CD14-positive monocyte (primary cell): ENCODE data around the gene MORF4L1. TPM values are rescaled to one million over a fixed set of nuclear protein-coding genes. Genes with fewer than 3 reads are reported as not detected.

Experiments
- DNase-seq, 3 donors: peaks; one replicate each; pipeline ENCODE4 v3.0.0-alpha.2; 2011 to 2022
- H2AFZ ChIP-seq: 2 replicates; pipeline ENCODE4 v1.6.0; 2012; ENCODE audit warnings: mild to moderate bottlenecking, low read depth, low read length, inconsistent platforms; ENCODE audit not compliant: insufficient read depth, poor library complexity, severe bottlenecking
- H3K27ac ChIP-seq, 2 donors: 1 replicate in 1 of 2; 2 replicates in 1 of 2; pipeline ENCODE4 v1.5.1; 2012 to 2013; ENCODE audit warnings: low read length in 2 of 2, control low read depth in 1 of 2, inconsistent platforms in 1 of 2, low read depth in 1 of 2, mild to moderate bottlenecking in 1 of 2
- H3K27me3 ChIP-seq, 2 donors: one replicate each; pipeline versions ENCODE4 v1.6.0 to v1.6.1; 2011 to 2013; ENCODE audit warnings: low read length in 2 of 2; ENCODE audit not compliant: control insufficient read depth in 2 of 2, insufficient read depth in 2 of 2
- H3K36me3 ChIP-seq, 2 donors: replicated peaks in 1 of 2; 1 replicate in 1 of 2; 2 replicates in 1 of 2; pipeline versions ENCODE4 v1.5.1 to v1.6.1; 2012 to 2013; ENCODE audit warnings: low read length in 2 of 2, control low read depth in 1 of 2, inconsistent platforms in 1 of 2, mild to moderate bottlenecking in 1 of 2; ENCODE audit not compliant: insufficient read depth in 2 of 2, control insufficient read depth in 1 of 2
- H3K4me1 ChIP-seq, 2 donors: 1 replicate in 1 of 2; 2 replicates in 1 of 2; pipeline versions ENCODE4 v1.5.1 to v1.6.1; 2012 to 2013; ENCODE audit warnings: low read length in 2 of 2, control low read depth in 1 of 2, inconsistent platforms in 1 of 2, mild to moderate bottlenecking in 1 of 2, moderate library complexity in 1 of 2; ENCODE audit not compliant: insufficient read depth in 2 of 2, control insufficient read depth in 1 of 2
- H3K4me2 ChIP-seq: replicated peaks from 2 replicates; pipeline ENCODE3; 2012; ENCODE audit warnings: low read length, moderate library complexity, mild to moderate bottlenecking; ENCODE audit not compliant: poor library complexity, severe bottlenecking; ENCODE audit errors: extremely low read depth
- H3K4me3 ChIP-seq, 3 experiments: fragments of 200-600 bp in 1 of 3; sonication (generic) in 1 of 3; replicated peaks in 1 of 3; 1 replicate in 2 of 3; 2 replicates in 1 of 3; pipeline ENCODE4 v1.5.1; 2011 to 2013; ENCODE audit warnings: low read length in 3 of 3, mild to moderate bottlenecking in 3 of 3, control low read depth in 2 of 3, low read depth in 2 of 3, inconsistent platforms in 1 of 3, moderate library complexity in 1 of 3
- H3K79me2 ChIP-seq: 2 replicates; pipeline ENCODE4 v1.6.0; 2012; ENCODE audit warnings: mild to moderate bottlenecking, control low read depth, inconsistent platforms, low read length, moderate library complexity; ENCODE audit not compliant: insufficient read depth
- H3K9ac ChIP-seq: 2 replicates; pipeline ENCODE4 v1.6.0; 2017; ENCODE audit warnings: low read length, mild to moderate bottlenecking; ENCODE audit not compliant: insufficient read depth, poor library complexity, severe bottlenecking
- H3K9me3 ChIP-seq, 2 donors: replicated peaks in 1 of 2; 1 replicate in 1 of 2; 2 replicates in 1 of 2; pipeline versions ENCODE4 v1.5.1 to v1.6.1; 2012 to 2013; ENCODE audit warnings: low read length in 2 of 2, control low read depth in 1 of 2; ENCODE audit not compliant: control insufficient read depth in 1 of 2, insufficient read depth in 1 of 2
- H4K20me1 ChIP-seq: 2 replicates; pipeline ENCODE4 v1.6.0; 2012; ENCODE audit warnings: mild to moderate bottlenecking, low read length, control low read depth, moderate library complexity; ENCODE audit not compliant: insufficient read depth
- H3K27ac Mint-ChIP-seq, 7 donors: one replicate each; pipeline ENCODE4 v1.8.0; 2020; ENCODE audit warnings: mild to moderate bottlenecking in 7 of 7, mixed read lengths in 7 of 7, moderate library complexity in 6 of 7, inconsistent platforms in 2 of 7
- H3K27me3 Mint-ChIP-seq, 3 donors: one replicate each; pipeline ENCODE4 v1.8.0; 2021 to 2022; ENCODE audit warnings: low read depth in 3 of 3, mild to moderate bottlenecking in 3 of 3, mixed read lengths in 3 of 3, moderate library complexity in 3 of 3, inconsistent platforms in 1 of 3
- H3K36me3 Mint-ChIP-seq, 2 donors: one replicate each; pipeline ENCODE4 v1.8.0; 2020; ENCODE audit warnings: mixed read lengths in 2 of 2, inconsistent platforms in 1 of 2, mild to moderate bottlenecking in 1 of 2
- H3K4me1 Mint-ChIP-seq: one replicate; pipeline ENCODE4 v1.8.0; 2020; ENCODE audit warnings: mild to moderate bottlenecking, mixed read lengths
- H3K4me3 Mint-ChIP-seq, 2 donors: one replicate each; pipeline ENCODE4 v1.8.0; 2020; ENCODE audit warnings: mild to moderate bottlenecking in 2 of 2, mixed read lengths in 2 of 2, moderate library complexity in 1 of 2
- H3K9me3 Mint-ChIP-seq, 7 donors: one replicate each; pipeline ENCODE4 v1.8.0; 2020 to 2022; ENCODE audit warnings: mixed read lengths in 7 of 7, mild to moderate bottlenecking in 6 of 7, moderate library complexity in 6 of 7, inconsistent platforms in 2 of 7
- CTCF ChIP-seq: fragments of 200-600 bp; IDR thresholded peaks from one replicate; pipeline ENCODE4 v1.8.0; 2022; ENCODE audit warnings: antibody characterized with exemption, mild to moderate bottlenecking
- WGBS: methylation state at CpG from one replicate; pipeline ENCODE4 v1.1.5; 2013; ENCODE audit warnings: missing lambda C conversion rate; ENCODE audit not compliant: insufficient coverage; 5-methylcytosine and 5-hydroxymethylcytosine counted together
- intact Hi-C, 2 donors: fragments of 100-400 bp; cut with micrococcal nuclease; formaldehyde crosslinking; loops; one replicate each; pipeline versions ENCODE4 v1.15.0 to v1.15.1; 2023
- polyA plus RNA-seq, 3 donors: library from polyadenylated mRNA; depleted of rRNA in 1 of 3; unstranded in 2 of 3; stranded (reverse) in 1 of 3; fragments of 300-500 nt in 2 of 3; fragments of >200 nt in 1 of 3; fragmentation: Illumina TruSeq in 2 of 3; gene quantifications; 1 replicate in 2 of 3; 2 replicates in 1 of 3; pipeline ENCODE4 v1.2.3, GENCODE V29; 2012 to 2021
- small RNA-seq: library from RNA; depleted of rRNA; stranded (forward); fragments of <200 nt; gene quantifications from one replicate; pipeline ENCODE3, GENCODE V24; 2012; ENCODE audit warnings: low read depth; ENCODE audit not compliant: insufficient read length

The MORF4L1 gene
- polyA plus RNA-seq, 3 donors = 191 to 242 (median 224) TPM

DNA sequence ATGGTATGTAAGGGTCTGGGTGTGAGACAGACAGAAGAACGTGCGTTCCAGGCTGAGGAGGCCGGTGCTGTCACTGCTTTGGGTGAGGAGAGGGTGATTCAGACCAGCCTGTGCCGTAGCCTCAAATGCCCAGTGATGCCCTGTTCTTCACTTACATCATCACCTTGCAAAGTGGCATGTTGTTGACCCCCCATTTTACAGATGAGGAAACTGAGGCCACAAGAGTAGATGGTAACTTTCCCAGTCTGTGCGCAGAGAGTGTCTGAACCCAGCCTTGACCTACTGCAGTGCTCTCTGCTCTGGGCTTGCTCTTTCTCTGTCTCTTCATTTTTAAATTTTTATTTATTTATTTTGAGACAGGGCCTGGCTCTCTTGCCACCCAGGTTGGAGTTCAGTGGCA lies 73.8 kb downstream of the MORF4L1 start:
- peaks cover 32 to 38% of the 10 kb centered on the region in 2 donors for H3K4me1 ChIP-seq
- no peak for TF ChIP-seq CTCF
- Mint-ChIP-seq H3K4me1 (peaks cover 42% of the 10 kb centered on the region), H3K27me3 (peaks cover 6 to 18% (median 14%) of the 10 kb centered on the region in 3 donors), H3K9me3 (peaks cover 0 to 2% (median 0%) of the 10 kb centered on the region in 7 donors), H3K36me3 (peaks cover 3 to 6% of the 10 kb centered on the region in 2 donors), H3K4me3 (no peak overlapping the region), H3K27ac (peak overlapping the region in 2 of 7 donors; percentile 5 to 33)
- no peaks in the 10 kb centered on the region for H3K27me3 ChIP-seq
- no peaks in the 10 kb centered on the region for H3K36me3 ChIP-seq
- no peak overlapping the region for H3K4me2 ChIP-seq
- intact Hi-C loops = loop anchor here in 1 of 2 donors (10.0 kb wide), 1 partner anchor 72 kb away; the partner anchor contains the start of gene MORF4L1
- no peak for DNase-seq
- no peak overlapping the region for H3K4me3 ChIP-seq
- H4K20me1 ChIP-seq = peaks cover 8% of the 10 kb centered on the region
- WGBS = 100% methylated on average over 1 of the region's 5 CpGs
- peaks cover 38% of the 10 kb centered on the region for H3K79me2 ChIP-seq
- no peak overlapping the region for H3K27ac ChIP-seq
- H2AFZ ChIP-seq = peak overlapping the region; percentile 30
- H3K9ac ChIP-seq = no peak overlapping the region
- H3K9me3 ChIP-seq = no peaks in the 10 kb centered on the region

GRCh38 chr15:78947506-78947905 lies 74.8 kb downstream of the MORF4L1 start:
- peaks cover 40% of the 10 kb centered on the region for H3K4me1 Mint-ChIP-seq
- H3K4me1 ChIP-seq = peaks cover 25 to 31% of the 10 kb centered on the region in 2 donors
- H3K27me3 Mint-ChIP-seq = peaks cover 6 to 18% (median 16%) of the 10 kb centered on the region in 3 donors
- no peaks in the 10 kb centered on the region for H3K36me3 ChIP-seq
- no peak overlapping the region for H2AFZ ChIP-seq
- H3K4me2 ChIP-seq = no peak overlapping the region
- no peak for DNase-seq
- peaks cover 27% of the 10 kb centered on the region for H3K79me2 ChIP-seq
- peaks cover 0 to 2% of the 10 kb centered on the region in 2 donors for H3K36me3 Mint-ChIP-seq
- peaks cover 0 to 2% (median 0%) of the 10 kb centered on the region in 7 donors for H3K9me3 Mint-ChIP-seq
- no peak for TF ChIP-seq CTCF
- no peak overlapping the region for H3K27ac ChIP-seq
- H4K20me1 ChIP-seq = peaks cover 8% of the 10 kb centered on the region
- H3K4me3 ChIP-seq = no peak overlapping the region
- H3K4me3 Mint-ChIP-seq = no peak overlapping the region
- WGBS = 100% methylated on average over 2 of the region's 5 CpGs
- no peaks in the 10 kb centered on the region for H3K27me3 ChIP-seq
- H3K9ac ChIP-seq = no peak overlapping the region
- H3K9me3 ChIP-seq = no peaks in the 10 kb centered on the region
- intact Hi-C loops = loop anchor here in 1 of 2 donors (10.0 kb wide), 1 partner anchor 73 kb away; the partner anchor contains the start of gene MORF4L1
- H3K27ac Mint-ChIP-seq = no peak overlapping the region

Small RNA genes within 50 kb of the gene (small RNA-seq; reads per million reads assigned to genes)
- gene RNU6-415P = not detected

Other genes starting within 250 kb of the MORF4L1 start
- not detected for gene CHRNB4, start 231.7 kb upstream of the MORF4L1 start, polyA plus RNA-seq
- not detected for gene ADAMTS7, start 61.4 kb upstream of the MORF4L1 start, polyA plus RNA-seq
- 100 to 1,000 TPM; 555 to 884 (median 756) TPM for gene CTSH, start 72.2 kb downstream of the MORF4L1 start, polyA plus RNA-seq
- under 1 TPM in 1 of 3 donors, not detected in 2; 0.11 TPM for gene RASGRF1, start 217.9 kb downstream of the MORF4L1 start, polyA plus RNA-seq